Neural progenitor cell (in vitro differentiated cells): ENCODE data around the gene SAMD3.
"Not testable (repeated sequence)": the region's sequence is repeated elsewhere in the genome, so short reads cannot be mapped to it uniquely, and the experiment has no call there.

Source experiments
- EZH2 ChIP-seq: fragments of 200-600 bp; sonication (generic); IDR thresholded peaks from 2 replicates; pipeline ENCODE4 v1.6.1; 2017; ENCODE audit warnings: antibody characterized with exemption, mild to moderate bottlenecking, moderate library complexity
- EZH2phosphoT487 ChIP-seq: fragments of 200-600 bp; sonication (generic); IDR thresholded peaks from 2 replicates; pipeline ENCODE4 v1.6.1; 2017; ENCODE audit warnings: antibody characterized with exemption
- TF ChIP-seq, protein P1 (sequence below): fragments of 200-600 bp; sonication (generic); IDR thresholded peaks from 2 replicates; pipeline ENCODE4 v1.5.1; 2017; ENCODE audit warnings: antibody characterized with exemption, mild to moderate bottlenecking

DNA sequence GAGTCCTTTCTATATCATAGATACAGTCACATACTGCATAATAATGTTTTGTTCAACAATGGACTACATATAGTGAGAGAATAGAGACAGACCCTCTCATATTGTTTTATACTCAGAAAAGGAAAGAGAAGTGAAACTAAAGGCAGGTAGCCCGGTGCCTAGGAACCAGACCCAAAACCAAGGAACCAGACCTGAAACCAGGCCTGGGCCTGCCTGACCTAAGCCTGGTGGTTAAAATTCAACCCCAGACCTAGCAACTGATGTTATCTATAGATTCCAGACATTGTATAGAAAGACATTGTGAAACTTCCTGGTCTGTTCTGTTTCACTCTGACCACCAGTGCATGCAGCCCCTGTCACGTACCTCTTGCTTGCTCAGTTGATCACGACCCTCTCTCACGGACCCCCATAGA lies 37.3 kb upstream of the SAMD3 start:
- TF ChIP-seq, protein P1, sequence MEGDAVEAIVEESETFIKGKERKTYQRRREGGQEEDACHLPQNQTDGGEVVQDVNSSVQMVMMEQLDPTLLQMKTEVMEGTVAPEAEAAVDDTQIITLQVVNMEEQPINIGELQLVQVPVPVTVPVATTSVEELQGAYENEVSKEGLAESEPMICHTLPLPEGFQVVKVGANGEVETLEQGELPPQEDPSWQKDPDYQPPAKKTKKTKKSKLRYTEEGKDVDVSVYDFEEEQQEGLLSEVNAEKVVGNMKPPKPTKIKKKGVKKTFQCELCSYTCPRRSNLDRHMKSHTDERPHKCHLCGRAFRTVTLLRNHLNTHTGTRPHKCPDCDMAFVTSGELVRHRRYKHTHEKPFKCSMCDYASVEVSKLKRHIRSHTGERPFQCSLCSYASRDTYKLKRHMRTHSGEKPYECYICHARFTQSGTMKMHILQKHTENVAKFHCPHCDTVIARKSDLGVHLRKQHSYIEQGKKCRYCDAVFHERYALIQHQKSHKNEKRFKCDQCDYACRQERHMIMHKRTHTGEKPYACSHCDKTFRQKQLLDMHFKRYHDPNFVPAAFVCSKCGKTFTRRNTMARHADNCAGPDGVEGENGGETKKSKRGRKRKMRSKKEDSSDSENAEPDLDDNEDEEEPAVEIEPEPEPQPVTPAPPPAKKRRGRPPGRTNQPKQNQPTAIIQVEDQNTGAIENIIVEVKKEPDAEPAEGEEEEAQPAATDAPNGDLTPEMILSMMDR = not testable (repeated sequence)
- TF ChIP-seq EZH2, EZH2phosphoT487: not testable (repeated sequence)
